OCI-LY1 (cell line): ENCODE results near the gene ANKRD26.

Source experiments
- EZH2 ChIP-seq: fragments of 200-600 bp; sonication (generic), shearing (Covaris generic); IDR thresholded peaks from 2 replicates; pipeline ENCODE4 v1.8.0; 2017; ENCODE audit warnings: borderline replicate concordance, mixed run types, mild to moderate bottlenecking, antibody characterized with exemption, low read length, moderate library complexity, mixed read lengths
- TF ChIP-seq, protein P1 (sequence below): fragments of 200-600 bp; sonication (generic), shearing (Covaris generic); IDR thresholded peaks from 2 replicates; pipeline ENCODE4 v1.5.1; 2017; ENCODE audit warnings: mild to moderate bottlenecking, antibody characterized with exemption, low read length, moderate library complexity, mixed read lengths

GRCh38 chr10:26982058-26982457, 118.2 kb downstream of the ANKRD26 start:
- TF ChIP-seq, protein P1, sequence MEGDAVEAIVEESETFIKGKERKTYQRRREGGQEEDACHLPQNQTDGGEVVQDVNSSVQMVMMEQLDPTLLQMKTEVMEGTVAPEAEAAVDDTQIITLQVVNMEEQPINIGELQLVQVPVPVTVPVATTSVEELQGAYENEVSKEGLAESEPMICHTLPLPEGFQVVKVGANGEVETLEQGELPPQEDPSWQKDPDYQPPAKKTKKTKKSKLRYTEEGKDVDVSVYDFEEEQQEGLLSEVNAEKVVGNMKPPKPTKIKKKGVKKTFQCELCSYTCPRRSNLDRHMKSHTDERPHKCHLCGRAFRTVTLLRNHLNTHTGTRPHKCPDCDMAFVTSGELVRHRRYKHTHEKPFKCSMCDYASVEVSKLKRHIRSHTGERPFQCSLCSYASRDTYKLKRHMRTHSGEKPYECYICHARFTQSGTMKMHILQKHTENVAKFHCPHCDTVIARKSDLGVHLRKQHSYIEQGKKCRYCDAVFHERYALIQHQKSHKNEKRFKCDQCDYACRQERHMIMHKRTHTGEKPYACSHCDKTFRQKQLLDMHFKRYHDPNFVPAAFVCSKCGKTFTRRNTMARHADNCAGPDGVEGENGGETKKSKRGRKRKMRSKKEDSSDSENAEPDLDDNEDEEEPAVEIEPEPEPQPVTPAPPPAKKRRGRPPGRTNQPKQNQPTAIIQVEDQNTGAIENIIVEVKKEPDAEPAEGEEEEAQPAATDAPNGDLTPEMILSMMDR, result no peak
- TF ChIP-seq EZH2, result no peak
